AG08395 (cell line): ENCODE results near the gene TPCN1.

Source experiments
- DNase-seq: peaks from one replicate; pipeline ENCODE4 v3.0.0; 2012; ENCODE audit warnings: mixed read lengths, low spot score

The TPCN1 gene

DNA sequence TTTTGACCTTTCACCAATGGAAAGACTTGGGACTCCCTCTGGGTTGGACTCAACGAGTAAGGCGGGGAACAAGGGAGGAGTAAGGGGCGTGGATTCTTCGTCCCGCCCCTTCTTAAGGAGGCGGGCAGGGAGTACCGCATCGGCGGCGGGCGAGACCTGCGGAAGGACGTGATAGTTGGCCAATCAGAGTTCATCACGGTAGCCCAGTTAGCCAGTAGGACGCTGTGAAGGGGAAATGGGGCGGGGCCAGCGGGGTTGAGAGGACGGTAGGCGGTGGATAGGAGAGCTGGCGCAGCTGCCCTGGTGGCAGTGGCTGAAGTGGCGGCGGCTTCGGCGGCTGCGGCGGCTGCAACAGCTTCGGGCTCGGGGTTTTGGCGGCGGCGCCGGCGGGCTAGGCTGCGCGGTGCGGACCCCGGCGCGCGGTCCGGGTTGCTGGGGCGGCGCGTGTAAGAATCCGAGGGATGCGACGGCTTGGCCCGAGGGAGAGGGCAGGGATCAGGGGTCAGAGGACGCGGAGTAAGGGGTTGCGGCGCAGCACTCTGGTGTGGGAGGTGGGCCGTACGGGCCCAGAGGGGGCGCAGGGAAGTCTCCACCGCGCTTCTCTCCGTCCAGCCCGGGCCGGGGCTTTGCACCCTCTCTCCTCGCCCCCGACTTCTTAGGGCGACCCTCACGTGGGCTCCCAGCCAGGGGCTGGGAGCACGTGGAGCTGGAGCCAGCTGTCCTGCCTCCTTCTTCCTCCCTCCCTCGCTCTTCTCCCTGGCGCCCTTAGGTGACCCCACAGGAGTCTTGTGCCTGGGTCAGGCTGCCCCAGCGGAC lies at the start of gene TPCN1:
TPCN1 (plus strand) TSS at position 284 of the 816 bp plus-strand sequence. CDS start 5,389 bp downstream, outside the sequence.
- peak; percentile 98 for DNase-seq

DNA sequence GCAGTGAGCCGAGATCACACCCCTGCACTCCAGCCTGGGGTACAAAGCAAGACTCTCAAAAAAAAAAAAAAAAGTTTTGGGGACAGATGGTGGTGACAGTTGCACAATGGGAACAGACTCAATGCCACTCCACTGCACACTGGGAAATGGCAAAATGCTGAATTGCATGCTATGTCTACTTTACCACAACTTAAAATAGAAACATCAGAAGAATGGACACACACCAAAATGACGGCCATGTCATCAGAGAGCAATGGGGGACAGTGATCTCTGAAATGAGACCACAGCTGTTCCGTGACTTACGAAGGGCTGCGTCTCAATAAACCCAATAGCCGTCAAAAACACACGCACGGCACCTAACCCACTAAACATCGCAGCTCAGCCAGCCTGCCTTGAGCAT lies 49.7 kb upstream of the TPCN1 start:
- DNase-seq = no peak

DNA sequence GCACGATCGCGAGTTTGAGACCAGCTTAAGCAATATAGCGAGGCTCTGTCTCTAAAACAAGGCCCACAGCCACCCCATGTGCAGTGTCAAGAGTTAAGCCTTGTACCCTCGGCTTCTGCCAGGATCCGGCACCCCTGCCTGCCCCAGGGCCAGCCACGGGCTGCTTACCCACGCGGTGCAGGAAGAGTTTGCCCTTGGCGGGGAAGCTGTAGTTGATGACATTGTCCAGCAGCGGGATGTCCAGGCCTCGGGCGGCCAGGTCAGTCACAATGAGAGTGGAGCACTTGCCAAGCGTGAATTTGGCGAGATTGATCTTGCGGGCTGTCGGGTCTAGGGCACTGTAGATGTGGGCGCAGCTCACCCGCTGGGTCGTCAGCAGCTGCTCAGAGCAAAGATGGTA lies 49.1 kb upstream of the TPCN1 start:
- DNase-seq = no peak

DNA sequence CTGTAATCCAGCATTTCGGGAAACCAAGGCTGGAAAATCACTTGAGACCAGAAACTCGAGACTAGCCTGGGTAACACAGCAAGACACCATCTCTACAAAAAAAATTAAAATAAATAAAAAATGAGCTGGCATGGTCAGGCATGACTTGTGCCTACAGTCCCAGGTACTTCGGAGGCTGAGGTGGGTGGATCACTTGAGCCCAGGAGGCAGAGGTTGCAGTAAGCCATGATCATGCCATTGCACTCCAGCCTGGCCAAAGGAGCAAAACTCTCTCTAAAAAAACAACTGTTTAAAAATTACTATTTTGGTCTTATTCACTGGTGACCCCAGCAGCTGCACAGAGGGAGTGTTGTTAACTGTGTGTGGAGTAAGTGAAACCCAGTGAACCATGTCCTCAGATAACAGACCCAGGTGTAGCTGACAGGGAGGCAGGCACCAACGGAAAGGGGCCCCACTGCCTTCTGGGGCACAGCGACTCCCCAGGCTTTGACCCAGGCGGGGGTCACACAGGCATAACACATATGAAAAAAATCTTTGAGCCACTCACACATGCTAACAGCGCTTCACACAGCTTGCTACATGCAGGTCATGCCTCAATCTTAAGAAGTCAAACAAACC lies 48.1 kb upstream of the TPCN1 start:
- no peak for DNase-seq

DNA sequence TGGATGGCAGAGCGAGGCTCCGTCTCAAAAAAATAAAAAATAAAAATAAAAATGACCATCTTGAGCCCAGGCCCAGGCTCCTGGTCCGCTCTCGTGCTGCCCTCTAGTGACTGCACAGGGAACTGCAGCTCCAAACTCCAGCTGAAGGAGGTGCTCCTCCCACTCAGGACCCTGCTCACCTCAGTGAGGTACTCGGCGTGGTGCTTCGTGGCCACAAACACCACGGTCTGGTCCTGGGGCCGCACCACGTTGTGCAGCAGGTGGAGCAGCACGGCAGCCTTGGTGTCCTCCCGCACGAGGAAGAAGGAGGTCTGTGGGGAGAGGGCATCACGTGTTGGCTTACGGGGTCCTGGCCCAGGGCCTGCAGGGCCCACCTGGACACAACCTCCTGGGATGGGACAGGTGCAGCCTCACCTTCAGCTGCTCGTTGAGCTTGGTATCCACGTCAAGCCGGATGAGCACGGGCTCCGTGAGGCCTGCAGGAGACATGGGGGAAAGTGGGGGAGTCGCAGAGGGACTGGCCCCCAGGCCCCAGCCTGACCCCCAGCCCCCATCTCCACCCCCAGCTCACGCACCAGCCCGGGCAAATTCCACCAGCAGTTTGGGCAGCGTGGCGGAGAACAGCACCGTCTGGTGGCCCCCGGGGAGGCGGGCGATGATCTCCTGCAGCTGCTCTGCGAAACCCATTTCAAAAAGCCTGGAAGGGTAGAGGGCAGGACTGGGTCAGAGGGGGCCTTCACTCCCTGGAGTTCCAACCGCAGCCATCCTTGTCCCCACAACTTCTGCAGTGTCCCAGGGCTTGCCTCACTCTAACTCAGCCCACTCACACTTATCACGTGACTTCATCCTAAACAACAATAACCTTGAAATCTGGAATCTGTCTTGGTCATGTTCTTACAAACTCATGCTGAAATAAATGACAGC lies 46.5 kb upstream of the TPCN1 start:
- DNase-seq = peak; percentile 88

DNA sequence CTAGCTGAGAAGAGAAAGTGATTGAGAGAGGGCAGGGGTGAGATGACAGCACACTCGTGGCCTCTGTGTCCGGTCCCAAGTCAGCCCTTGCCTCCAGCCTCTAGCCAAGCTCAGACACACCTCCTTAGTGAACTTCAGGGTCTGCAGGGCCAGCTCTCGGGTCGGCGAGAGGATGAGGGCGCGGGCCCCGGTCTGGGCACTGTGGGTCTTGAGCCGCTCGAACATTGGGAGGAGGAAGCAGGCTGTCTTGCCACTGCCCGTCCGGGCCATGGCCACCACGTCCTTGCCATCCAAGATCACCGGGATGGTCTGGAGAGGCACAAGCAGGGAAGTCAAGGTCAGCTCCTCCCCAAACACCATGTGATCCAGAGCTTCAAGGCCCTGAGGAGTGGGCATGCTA lies 42.2 kb upstream of the TPCN1 start:
- DNase-seq = no peak

DNA sequence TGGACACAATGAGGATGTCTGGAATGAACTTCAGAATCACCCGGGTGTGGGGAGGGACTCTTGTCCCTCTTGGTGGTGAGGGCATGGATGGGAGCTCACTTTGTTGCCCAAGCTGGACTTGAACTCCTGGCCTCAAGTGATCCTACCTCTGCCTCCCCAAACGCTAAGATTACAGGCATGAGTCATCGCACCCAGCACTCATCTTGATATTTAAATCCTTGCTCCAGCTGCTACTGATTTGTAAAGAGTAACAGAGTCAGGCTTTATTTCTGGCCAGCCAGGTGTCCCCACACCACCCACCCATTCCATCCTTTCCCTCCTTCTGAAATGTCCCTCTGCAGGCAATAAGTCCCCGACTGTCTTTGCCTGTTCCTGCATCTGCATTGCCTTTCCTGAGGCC lies 40.9 kb upstream of the TPCN1 start:
- DNase-seq = no peak

DNA sequence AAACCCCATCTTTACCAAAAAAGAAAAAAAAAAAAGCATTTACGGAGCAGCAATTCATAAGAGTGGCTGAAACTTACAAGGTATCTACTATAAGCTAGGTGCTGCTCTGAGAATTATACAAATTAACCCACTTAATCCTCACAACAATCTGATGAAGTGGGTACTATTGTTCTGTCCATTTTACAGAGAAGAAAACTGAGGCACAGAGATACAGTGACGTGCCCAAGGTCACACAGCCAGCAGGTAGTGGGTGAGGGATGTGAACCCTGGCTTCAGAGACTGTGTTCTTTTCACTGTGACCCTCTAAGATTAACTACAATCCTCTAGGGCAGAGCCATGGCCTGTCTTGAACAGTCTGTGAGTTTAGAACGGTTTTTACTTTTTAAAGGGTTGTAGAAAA lies 39.3 kb upstream of the TPCN1 start:
- no peak for DNase-seq

DNA sequence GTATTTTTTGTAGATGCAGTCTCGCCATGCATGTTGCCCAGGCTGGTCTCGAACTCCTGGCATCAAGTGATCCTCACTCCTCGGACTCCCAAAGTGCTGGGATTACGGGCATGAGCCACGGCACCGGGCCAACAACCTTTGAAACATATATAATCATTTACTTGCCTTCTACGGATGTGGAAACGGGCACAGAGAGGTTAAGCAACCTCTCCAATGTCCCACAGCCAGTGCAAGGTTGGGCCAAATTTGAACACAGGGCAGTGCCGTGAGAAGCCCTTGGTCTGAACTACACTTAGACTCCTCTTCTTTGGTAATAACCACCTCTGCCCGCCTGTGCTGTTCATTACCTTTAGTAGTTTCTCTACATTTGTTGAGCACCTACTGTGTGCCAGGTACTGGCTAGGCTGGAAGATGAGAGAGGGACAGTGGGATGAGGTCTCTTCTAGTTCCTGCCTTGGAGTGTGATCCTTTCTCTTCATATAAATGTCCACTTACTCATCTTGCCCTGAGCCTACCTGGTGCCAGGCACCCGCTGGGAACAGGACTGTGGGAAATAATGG lies 38.2 kb upstream of the TPCN1 start:
- DNase-seq = no peak

DNA sequence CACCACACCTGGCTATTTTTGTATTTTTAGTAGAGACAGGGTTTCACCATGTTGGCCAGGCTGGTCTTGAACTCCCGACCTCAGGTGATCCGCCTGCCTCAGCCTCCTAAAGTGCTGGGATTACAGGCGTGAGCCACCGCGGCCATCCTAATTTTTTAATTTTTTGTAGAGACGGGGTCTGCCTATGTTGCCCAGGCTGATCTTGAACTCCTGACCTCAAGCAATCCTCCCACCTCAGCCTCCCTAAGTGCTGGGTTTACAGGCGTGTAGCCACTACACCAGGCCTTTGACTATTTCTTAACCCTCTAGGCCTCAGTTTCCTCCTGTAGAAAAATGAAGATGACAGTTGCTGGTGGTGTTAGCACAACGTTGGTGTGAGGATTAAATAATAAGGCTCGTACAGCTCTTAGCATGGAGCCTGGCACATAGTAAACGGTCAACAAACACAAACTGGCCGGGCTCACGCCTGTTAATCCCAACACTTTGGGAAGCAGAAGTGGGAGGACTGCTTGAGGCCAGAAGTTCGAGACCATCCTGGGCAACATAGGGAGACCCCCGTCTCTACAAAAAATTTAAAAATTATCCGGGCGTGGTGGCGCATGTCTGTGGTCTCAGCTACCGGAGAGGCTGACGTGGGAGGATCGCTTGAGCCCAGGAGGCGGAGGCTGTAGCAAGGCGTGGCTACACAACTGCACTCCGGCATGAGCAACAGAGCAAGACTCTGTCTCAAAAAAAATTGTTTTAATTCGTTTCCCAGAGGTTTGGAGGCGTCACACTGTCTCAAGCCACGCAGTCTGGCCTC lies 37.0 kb upstream of the TPCN1 start:
- DNase-seq = no peak

DNA sequence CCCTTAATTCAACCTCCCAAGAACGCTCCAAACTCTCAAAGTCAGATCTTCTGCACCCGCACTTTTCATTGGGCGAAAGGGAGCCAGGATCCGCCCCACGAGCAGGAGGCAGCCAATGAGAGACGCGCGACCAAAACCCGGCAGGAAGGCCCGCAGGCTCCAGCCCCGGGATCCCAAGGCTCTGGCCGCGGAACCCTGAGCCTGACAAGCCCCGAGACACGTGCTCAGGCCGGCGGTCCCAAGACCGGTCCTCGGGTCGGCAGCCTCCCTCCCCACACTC lies 36.4 kb upstream of the TPCN1 start:
- DNase-seq = peak; percentile 97

DNA sequence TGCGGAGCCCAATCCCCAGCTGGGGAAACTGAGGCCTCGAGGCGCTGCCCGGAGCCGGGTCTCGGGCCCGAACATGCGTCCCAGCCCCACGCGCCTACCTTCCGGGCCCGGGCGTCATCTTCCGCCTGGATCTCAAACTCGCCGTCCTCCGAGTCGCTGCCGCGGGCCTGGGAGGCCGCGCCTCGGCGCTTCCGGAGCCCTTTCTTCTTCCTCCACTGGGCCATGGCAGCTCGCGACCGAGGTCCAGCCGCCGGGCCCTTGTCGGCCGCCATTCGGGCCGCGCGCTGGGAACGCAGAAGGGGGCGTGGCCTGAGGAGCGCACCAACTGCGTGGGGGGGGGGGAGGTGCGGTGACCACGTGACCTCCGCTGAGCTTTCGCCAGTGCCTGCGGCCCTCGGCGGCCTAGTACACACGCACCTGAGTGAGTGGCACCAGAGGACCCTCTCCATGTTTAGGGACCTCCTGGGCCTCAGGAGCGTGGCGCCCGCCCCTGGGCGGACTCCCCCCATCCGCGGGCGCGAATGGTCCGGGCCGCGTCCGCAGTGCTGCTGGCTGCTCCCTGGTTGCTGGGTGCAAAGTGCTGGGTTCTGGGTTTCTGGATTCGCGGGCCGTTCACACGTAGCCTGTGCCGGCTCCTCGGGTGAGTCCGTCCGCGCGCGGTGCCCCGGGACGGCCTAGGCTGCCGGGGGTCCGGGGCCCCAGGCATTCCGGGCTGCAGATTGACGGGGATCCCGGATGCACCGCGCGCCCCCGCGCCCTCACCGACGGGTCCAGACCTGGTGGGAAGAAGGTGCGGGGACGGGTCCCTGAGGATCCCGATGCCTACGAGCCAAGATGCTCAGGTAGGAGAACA lies 35.9 kb upstream of the TPCN1 start, which contains the start of the genes DDX54 and RITA1:
DDX54 (minus strand) TSS at position 299 of the 853 bp plus-strand sequence; CDS start at position 272, 27 bp downstream.
RITA1 (plus strand) TSS at position 542 of the 853 bp plus-strand sequence. CDS start 1,026 bp downstream, outside the sequence.
- peak; percentile 78 for DNase-seq

DNA sequence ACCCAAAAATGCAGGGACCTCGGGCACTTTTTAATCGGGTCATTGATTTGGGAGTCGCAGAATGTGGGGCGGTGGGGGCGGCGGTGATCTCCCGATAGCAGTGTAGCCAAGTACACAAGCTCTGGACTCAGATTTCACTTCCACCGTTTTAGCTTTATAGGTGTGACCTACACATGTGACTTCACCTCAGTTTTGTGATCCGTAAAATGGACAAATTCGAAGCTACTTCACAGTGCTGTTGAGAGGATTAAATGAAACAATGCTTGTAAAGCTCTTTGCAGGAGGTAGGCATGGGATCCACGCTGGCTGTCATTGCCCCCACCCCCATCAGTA lies 35.3 kb upstream of the TPCN1 start:
- no peak for DNase-seq

DNA sequence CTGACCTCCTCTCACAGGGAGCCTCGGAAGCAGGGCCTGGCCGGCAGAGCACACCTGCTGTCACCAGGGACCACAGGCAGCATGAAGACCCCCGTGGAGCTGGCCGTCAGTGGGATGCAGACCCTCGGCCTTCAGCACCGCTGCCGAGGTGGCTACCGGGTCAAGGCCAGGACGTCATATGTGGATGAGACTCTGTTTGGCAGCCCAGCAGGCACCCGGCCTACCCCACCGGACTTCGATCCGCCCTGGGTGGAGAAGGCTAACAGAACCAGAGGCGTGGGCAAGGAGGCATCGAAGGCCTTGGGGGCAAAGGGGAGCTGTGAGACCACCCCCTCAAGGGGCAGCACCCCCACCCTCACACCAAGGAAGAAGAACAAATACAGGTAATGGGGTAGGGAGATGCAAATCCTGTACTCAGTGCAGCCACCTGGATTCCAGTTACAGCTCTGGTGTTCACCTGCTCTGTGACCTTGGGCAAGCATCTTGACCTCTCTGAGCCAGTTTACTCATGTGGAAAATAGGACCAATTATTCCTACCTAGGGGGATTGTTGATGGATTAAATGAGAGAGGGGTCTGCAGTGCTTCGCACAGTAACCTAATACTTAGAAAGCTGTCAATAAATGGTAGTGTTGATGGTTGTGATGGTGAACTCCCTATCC lies 34.5 kb upstream of the TPCN1 start:
- DNase-seq = no peak

DNA sequence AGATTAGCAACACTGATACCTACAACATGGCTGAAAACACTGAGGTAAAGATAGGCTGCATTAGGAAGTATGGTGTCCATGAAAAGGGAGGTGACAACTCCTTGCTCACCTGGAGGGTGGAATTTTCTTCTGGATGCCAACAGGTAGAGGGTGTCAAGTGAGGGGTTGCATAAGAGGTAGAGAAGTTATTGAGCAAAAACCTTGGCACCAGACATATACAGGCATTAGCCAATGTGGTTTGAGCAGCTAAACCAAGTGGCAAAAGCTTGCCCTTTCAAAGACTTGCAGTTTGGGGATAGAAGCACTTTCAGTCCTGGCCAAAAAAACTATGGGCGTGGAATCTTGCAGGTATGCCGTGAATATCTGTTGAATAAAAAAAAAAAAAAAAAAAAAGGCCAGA lies 31.9 kb upstream of the TPCN1 start:
- DNase-seq = no peak

DNA sequence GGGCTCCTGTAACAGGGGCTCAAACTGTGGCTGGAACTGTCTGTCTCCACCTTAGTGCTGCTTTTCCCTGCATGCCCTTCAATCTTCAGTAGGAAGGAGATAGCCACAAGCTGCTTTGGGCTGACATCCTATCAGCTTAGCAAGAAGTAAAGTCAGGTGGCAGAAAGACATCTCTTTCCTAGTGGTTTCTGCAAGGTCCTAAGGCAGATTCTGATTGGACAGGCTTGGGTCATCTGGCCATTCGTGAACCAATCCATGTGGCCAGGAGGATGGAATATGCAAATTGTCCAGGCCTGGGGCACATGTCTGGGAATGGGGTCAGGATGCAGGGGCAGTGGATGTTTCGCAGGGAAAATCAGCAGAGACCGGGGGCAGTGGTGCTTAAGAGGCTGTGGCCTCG lies 30.5 kb upstream of the TPCN1 start:
- no peak for DNase-seq

DNA sequence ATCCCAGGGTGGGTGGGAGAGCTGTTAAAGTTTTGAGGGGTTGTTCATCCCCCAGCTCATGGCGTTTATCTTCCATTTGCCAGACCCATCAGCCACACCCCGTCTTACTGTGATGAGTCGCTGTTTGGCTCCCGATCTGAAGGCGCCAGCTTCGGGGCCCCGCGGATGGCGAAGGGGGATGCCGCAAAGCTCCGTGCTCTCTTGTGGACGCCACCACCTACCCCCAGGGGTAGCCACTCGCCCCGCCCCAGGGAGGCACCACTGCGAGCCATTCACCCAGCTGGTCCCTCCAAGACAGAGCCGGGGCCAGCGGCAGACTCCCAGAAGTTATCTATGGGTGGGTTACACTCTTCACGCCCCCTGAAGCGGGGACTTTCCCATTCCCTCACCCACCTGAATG lies 30.0 kb upstream of the TPCN1 start:
- DNase-seq = no peak

DNA sequence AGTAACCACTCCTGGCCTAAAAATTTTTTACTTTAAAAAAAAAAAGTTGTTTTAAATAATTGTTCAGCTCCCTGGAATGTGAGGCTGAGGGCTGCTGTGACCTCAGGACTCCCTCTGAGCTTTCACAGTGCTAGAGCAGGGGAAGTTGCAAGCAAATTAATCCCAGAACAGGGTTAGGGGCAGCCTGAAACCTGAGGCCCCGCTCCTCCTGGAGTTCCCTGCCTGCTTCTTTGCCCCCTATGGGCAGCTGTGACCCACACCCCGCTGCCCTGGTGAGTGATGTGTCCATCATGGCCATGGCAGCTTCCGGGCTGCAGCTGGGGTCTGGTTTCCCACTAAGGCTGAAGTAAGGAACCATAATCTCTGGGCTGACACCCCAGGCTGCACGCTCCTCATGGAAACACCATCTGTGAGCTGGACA lies 26.3 kb upstream of the TPCN1 start:
- peak; percentile 72 for DNase-seq

DNA sequence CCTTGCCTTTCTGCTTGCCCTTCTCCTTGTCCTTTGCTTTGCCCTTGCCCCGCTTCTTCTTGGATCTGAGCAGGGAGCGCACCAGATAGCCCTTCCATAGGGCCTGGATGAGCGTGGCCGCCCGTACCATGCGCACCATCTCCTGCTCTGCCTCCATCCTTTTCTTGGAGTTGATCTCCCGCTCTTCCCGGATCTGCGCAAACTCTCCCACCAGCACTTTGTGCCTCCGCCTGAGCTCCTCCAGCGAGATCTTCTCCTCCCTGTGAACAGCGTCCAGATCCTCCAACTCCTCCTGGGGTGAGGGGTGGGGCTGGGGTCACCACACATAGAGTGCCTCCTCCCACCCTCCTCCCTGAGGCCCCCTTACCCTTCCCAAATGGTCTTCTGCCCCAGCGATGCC lies 25.7 kb upstream of the TPCN1 start:
- DNase-seq = no peak

DNA sequence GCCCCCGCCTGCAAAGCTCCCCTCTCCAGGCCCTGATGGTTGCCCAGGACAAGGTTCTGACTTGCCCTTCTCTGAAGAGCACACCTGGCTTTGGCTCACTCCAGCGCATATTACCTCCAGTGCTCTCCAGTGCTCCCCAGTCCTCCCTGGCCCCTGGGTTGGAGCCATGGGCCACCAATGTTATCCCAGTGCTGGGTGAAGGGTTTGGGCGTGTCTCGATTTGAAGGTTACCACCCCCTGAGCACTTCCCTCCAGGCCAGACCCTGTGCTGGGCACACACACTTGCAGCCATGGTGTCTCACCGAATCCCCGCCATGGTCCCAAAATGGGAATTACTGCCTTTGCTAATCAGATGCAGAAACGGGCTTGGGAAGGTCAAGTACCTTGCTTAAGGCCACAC lies 24.7 kb upstream of the TPCN1 start:
- no peak for DNase-seq
